HG02973 (cell line): Measurements from ENCODE around the gene CPEB3.
A peak's percentile ranks its signal among the peaks of the same experiment; 100 is the strongest.

Experiments
- ATAC-seq: cut with Tn5 transposase; IDR thresholded peaks from one replicate; pipeline ENCODE4 v1.9.1; 2021; ENCODE audit warnings: moderate library complexity; ENCODE audit not compliant: unreplicated experiment

Gene CPEB3

GRCh38 chr10:92110039-92110794, 180.7 kb downstream of the CPEB3 start:
- ATAC-seq, result no peak

- ATAC-seq, result no peak
Observed at GRCh38 chr10:92108747-92109146, 182.1 kb downstream of the CPEB3 start.

- ATAC-seq, result no peak
Observed at GRCh38 chr10:92108120-92108519, 182.8 kb downstream of the CPEB3 start.

GRCh38 chr10:92103376-92104090, 187.3 kb downstream of the CPEB3 start:
- ATAC-seq, result no peak

- ATAC-seq, result no peak
Observed at GRCh38 chr10:92102601-92103213, 188.2 kb downstream of the CPEB3 start.

- no peak for ATAC-seq
Observed at GRCh38 chr10:92094960-92095359, 195.9 kb downstream of the CPEB3 start.

- no peak for ATAC-seq
Observed at GRCh38 chr10:92091965-92092364, 198.9 kb downstream of the CPEB3 start.

GRCh38 chr10:92087750-92088395, 203.0 kb downstream of the CPEB3 start:
- ATAC-seq, result peak; percentile 91

- ATAC-seq, result no peak
Observed at GRCh38 chr10:92082583-92083280, 208.1 kb downstream of the CPEB3 start.

- no peak for ATAC-seq
Observed at GRCh38 chr10:92081641-92082040, 209.2 kb downstream of the CPEB3 start.

GRCh38 chr10:92080244-92080643, 210.6 kb downstream of the CPEB3 start:
- no peak for ATAC-seq

GRCh38 chr10:92079003-92079402, 211.9 kb downstream of the CPEB3 start:
- ATAC-seq, result no peak

GRCh38 chr10:92076722-92077121, 214.2 kb downstream of the CPEB3 start:
- no peak for ATAC-seq

GRCh38 chr10:92075829-92076228, 215.0 kb downstream of the CPEB3 start:
- no peak for ATAC-seq

- no peak for ATAC-seq
Observed at GRCh38 chr10:92074126-92074887, 216.6 kb downstream of the CPEB3 start.

GRCh38 chr10:92068900-92069299, 222.0 kb downstream of the CPEB3 start:
- ATAC-seq, result no peak

- ATAC-seq, result no peak
Observed at GRCh38 chr10:92066386-92066785, 224.5 kb downstream of the CPEB3 start.

- ATAC-seq, result no peak
Observed at GRCh38 chr10:92064506-92064905, 226.4 kb downstream of the CPEB3 start.

GRCh38 chr10:92062273-92062672, 228.6 kb downstream of the CPEB3 start:
- ATAC-seq, result no peak

- no peak for ATAC-seq
Observed at GRCh38 chr10:92054807-92055206, 236.1 kb downstream of the CPEB3 start.
